Mammary epithelial cell (primary cell): ENCODE results near the gene PARP12.

Experiments
- CTCF ChIP-seq, 2 donors: IDR thresholded peaks in 1 of 2; conservative IDR thresholded peaks in 1 of 2; 2 replicates each; pipeline ENCODE4 v1.5.1; 2011 to 2012; ENCODE audit warnings: inconsistent platforms in 2 of 2, low read length in 2 of 2, mild to moderate bottlenecking in 2 of 2, control low read depth in 1 of 2, low read depth in 1 of 2; ENCODE audit not compliant: insufficient read depth in 1 of 2; ENCODE audit errors: extremely low read depth in 1 of 2
- EZH2 ChIP-seq: IDR thresholded peaks from 2 replicates; pipeline ENCODE4 v1.6.1; 2012; ENCODE audit warnings: low read length, inconsistent platforms, borderline replicate concordance

- no peak for TF ChIP-seq CTCF (conservative IDR thresholded peaks at IDR 0.05 in 1 of 2, IDR thresholded peaks at IDR 0.05 in 1 of 2; ENCODE audit: extremely low read depth in 1 of 2, insufficient read depth in 1 of 2, low read depth in 1 of 2, low read length in 2 of 2)
- TF ChIP-seq EZH2 = no peak
Measured at GRCh38 chr7:140033779-140034363, 28.9 kb downstream of the PARP12 start.
